ENCODE data around the gene CDC25C.

Gene CDC25C

GRCh38 chr5:138354387-138354786 is 22.8 kb upstream of the CDC25C start:
- peak overlapping the region; percentile 91 for H3K4me2 ChIP-seq (ENCODE audit: low read depth, low read length, poor library complexity, severe bottlenecking)
- H3K79me2 ChIP-seq (ENCODE audit: insufficient read depth, low read length) = peaks cover 64% of the 10 kb centered on the region
- H3K36me3 ChIP-seq (ENCODE audit: insufficient read depth, low read length) = no peaks in the 10 kb centered on the region
- no peaks in the 10 kb centered on the region for H3F3A ChIP-seq (ENCODE audit: low read depth)
- peak overlapping the region; percentile 97 for H3K9ac ChIP-seq (ENCODE audit: low read depth, low read length, poor library complexity, severe bottlenecking)
- H2AFZ ChIP-seq (ENCODE audit: low read length) = no peak overlapping the region
- no peaks in the 10 kb centered on the region for H3K27me3 ChIP-seq (ENCODE audit: insufficient read depth, low read length, poor library complexity, severe bottlenecking)
- peaks cover 43% of the 10 kb centered on the region for H4K20me1 ChIP-seq (ENCODE audit: insufficient read depth, low read length, poor library complexity, severe bottlenecking)
- H3K9me3 ChIP-seq (ENCODE audit: insufficient read depth, low read depth, low read length) = no peaks in the 10 kb centered on the region
- H3K4me3 ChIP-seq (ENCODE audit: low read length, poor library complexity, severe bottlenecking) = peak overlapping the region; percentile 98
- no peak for TF ChIP-seq CTCF (conservative IDR thresholded peaks at IDR 0.05; ENCODE audit: low read length)
- no peak for TF ChIP-seq EZH2phosphoT487 (IDR thresholded peaks at IDR 0.05; ENCODE audit: borderline replicate concordance)
- H3K9me2 ChIP-seq (replicated peaks; ENCODE audit: low read depth, low read length) = no peaks in the 10 kb centered on the region
- peaks cover 32% of the 10 kb centered on the region for H3K4me1 ChIP-seq (ENCODE audit: insufficient read depth, low read length, poor library complexity, severe bottlenecking)

DNA sequence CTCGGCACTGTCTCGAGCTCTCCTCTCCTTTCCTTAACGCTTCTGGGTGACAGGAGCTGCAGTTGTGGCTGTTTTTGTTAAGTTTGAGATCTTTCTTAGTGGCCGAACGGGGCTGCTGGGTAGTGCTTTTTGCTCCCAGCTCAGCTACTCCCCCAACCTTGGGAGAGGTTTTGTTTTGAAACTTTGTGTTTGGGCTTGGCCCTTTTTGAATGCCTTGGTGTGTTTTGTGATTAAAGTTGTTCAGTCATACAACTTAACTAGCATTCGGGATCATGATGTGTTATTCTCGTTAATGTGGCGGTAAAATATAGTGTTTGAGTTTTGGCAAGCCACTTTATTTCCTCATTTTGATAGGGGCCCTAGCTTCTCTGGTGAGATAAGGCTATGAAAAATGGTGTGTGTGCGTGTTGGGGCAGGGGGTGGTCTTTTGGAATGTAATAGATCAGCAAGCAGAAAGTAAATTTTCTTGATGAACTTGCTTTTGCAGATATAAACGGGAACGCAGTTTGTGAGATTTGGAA is 22.0 kb upstream of the CDC25C start:
- no peaks in the 10 kb centered on the region for H3F3A ChIP-seq (ENCODE audit: low read depth)
- H2AFZ ChIP-seq (ENCODE audit: low read length) = peak overlapping the region; percentile 83; the same call in 1 of the 2 replicates
- no peaks in the 10 kb centered on the region for H3K9me2 ChIP-seq (replicated peaks; ENCODE audit: low read depth, low read length)

GRCh38 chr5:138352722-138353559 is 21.3 kb upstream of the CDC25C start:
- Histone ChIP-seq H3K79me2 (ENCODE audit: insufficient read depth, low read length) (peaks cover 52% of the 10 kb centered on the region), H2AFZ (ENCODE audit: low read length) (peak overlapping the region; percentile 83), H3K9me2 (replicated peaks; ENCODE audit: low read depth, low read length) (no peaks in the 10 kb centered on the region), H3K27me3 (ENCODE audit: insufficient read depth, low read length, poor library complexity, severe bottlenecking) (no peaks in the 10 kb centered on the region), H3F3A (ENCODE audit: low read depth) (no peaks in the 10 kb centered on the region), H3K36me3 (ENCODE audit: insufficient read depth, low read length) (peaks cover 4% of the 10 kb centered on the region; the same call in 1 of the 2 replicates), H3K4me2 (ENCODE audit: low read depth, low read length, poor library complexity, severe bottlenecking) (peak overlapping the region; percentile 91), H3K4me1 (ENCODE audit: insufficient read depth, low read length, poor library complexity, severe bottlenecking) (peaks cover 32% of the 10 kb centered on the region), H3K4me3 (ENCODE audit: low read length, poor library complexity, severe bottlenecking) (peak overlapping the region; percentile 98), H3K9me3 (ENCODE audit: insufficient read depth, low read depth, low read length) (no peaks in the 10 kb centered on the region), H4K20me1 (ENCODE audit: insufficient read depth, low read length, poor library complexity, severe bottlenecking) (peaks cover 39% of the 10 kb centered on the region), H3K9ac (ENCODE audit: low read depth, low read length, poor library complexity, severe bottlenecking) (peak overlapping the region; percentile 97)
- TF ChIP-seq CTCF (conservative IDR thresholded peaks at IDR 0.05; ENCODE audit: low read length) = peak; percentile 37; the same call in 1 of the 2 replicates
- TF ChIP-seq EZH2phosphoT487 (IDR thresholded peaks at IDR 0.05; ENCODE audit: borderline replicate concordance) = no peak

More for the DNA sequence above, 22.0 kb upstream of the CDC25C start:
- Histone ChIP-seq H3K36me3 (ENCODE audit: insufficient read depth, low read length) (no peaks in the 10 kb centered on the region), H3K27me3 (ENCODE audit: insufficient read depth, low read length, poor library complexity, severe bottlenecking) (no peaks in the 10 kb centered on the region), H3K9ac (ENCODE audit: low read depth, low read length, poor library complexity, severe bottlenecking) (peak overlapping the region; percentile 97), H3K4me1 (ENCODE audit: insufficient read depth, low read length, poor library complexity, severe bottlenecking) (peaks cover 32% of the 10 kb centered on the region), H4K20me1 (ENCODE audit: insufficient read depth, low read length, poor library complexity, severe bottlenecking) (peaks cover 39% of the 10 kb centered on the region), H3K4me2 (ENCODE audit: low read depth, low read length, poor library complexity, severe bottlenecking) (peak overlapping the region; percentile 91), H3K9me3 (ENCODE audit: insufficient read depth, low read depth, low read length) (no peaks in the 10 kb centered on the region), H3K4me3 (ENCODE audit: low read length, poor library complexity, severe bottlenecking) (peak overlapping the region; percentile 98), H3K79me2 (ENCODE audit: insufficient read depth, low read length) (peaks cover 58% of the 10 kb centered on the region)
- no peak for TF ChIP-seq EZH2phosphoT487 (IDR thresholded peaks at IDR 0.05; ENCODE audit: borderline replicate concordance)
- TF ChIP-seq CTCF (conservative IDR thresholded peaks at IDR 0.05; ENCODE audit: low read length) = no peak
